Uterus (tissue), 2 donors: ENCODE data around the gene NDUFB2.

Experiments used
- CTCF ChIP-seq, 4 experiments: fragments of 200-600 bp in 2 of 4; fragments of 450-650 bp in 2 of 4; sonication (generic) in 2 of 4; IDR thresholded peaks; one replicate each; pipeline ENCODE4 v1.5.1; 2016 to 2019; ENCODE audit warnings: antibody characterized with exemption in 4 of 4, mild to moderate bottlenecking in 2 of 4, moderate library complexity in 1 of 4
- POLR2A ChIP-seq, 2 donors: fragments of 450-650 bp; IDR thresholded peaks; one replicate each; pipeline ENCODE4 v1.6.1; 2016; ENCODE audit warnings: antibody characterized with exemption in 2 of 2, mild to moderate bottlenecking in 1 of 2, moderate library complexity in 1 of 2

- TF ChIP-seq CTCF (IDR thresholded peaks at IDR 0.05) (no peak), POLR2A (IDR thresholded peaks at IDR 0.05) (no peak)
These were observed 2.0 kb downstream of the NDUFB2 start for GRCh38 chr7:140698477-140698876.
